Hepatocyte (in vitro differentiated cells): Measurements from ENCODE around the gene MRPL1.

Experiments used
- CTCF ChIP-seq: fragments of 200-600 bp; sonication (generic); IDR thresholded peaks from 2 replicates; pipeline ENCODE4 v1.5.1; 2016; ENCODE audit warnings: antibody characterized with exemption, mild to moderate bottlenecking; ENCODE audit not compliant: poor library complexity
- EZH2 ChIP-seq: fragments of 200-600 bp; sonication (generic); IDR thresholded peaks from 2 replicates; pipeline ENCODE4 v1.6.1; 2016; ENCODE audit warnings: antibody characterized with exemption, mild to moderate bottlenecking, borderline replicate concordance

DNA sequence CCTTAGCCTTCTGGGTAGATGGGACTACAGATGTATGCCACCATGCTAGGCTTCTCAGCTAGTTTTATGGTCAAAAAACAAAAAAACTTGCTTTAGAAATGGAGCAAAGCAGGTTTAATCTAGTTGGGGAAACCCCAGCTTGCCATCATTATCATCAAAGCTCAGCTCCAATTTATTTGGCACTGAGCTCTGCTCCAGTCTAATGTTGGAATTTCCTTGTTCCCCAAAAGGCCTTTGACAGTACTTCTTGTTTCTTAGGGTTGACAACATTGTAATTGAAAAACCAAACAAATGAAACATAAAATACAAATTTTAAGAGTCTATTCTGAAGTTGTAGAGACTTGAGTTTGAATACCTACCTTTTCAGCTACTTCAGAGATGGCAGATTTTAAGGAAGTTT lies 48.0 kb downstream of the MRPL1 start:
- TF ChIP-seq EZH2: no peak
- TF ChIP-seq CTCF: no peak
